Left hindlimb (tissue), 1 donor: ENCODE results near the gene TNRC6B.

Source experiments
- DNase-seq: peaks from one replicate; pipeline ENCODE4 v3.0.0-alpha.2; 2018

Gene TNRC6B

GRCh38 chr22:40328546-40329456, 151.1 kb downstream of the TNRC6B start:
- DNase-seq, result no peak

- DNase-seq, result no peak
Measured at GRCh38 chr22:40329466-40329865, 151.7 kb downstream of the TNRC6B start.

- DNase-seq, result no peak
Measured at GRCh38 chr22:40330086-40330485, 152.4 kb downstream of the TNRC6B start.

GRCh38 chr22:40330615-40331014, 152.9 kb downstream of the TNRC6B start:
- no peak for DNase-seq

- DNase-seq, result no peak
Measured at GRCh38 chr22:40331706-40332105, 154.0 kb downstream of the TNRC6B start.

- DNase-seq, result no peak
Measured at GRCh38 chr22:40332319-40332781, 154.6 kb downstream of the TNRC6B start.

- DNase-seq, result no peak
Measured at GRCh38 chr22:40334060-40334459, 156.3 kb downstream of the TNRC6B start.

GRCh38 chr22:40334899-40335298, 157.2 kb downstream of the TNRC6B start:
- DNase-seq, result no peak

- no peak for DNase-seq
Measured at GRCh38 chr22:40335358-40335757, 157.6 kb downstream of the TNRC6B start.

GRCh38 chr22:40340044-40340443, 162.3 kb downstream of the TNRC6B start:
- DNase-seq, result no peak

- no peak for DNase-seq
Measured at GRCh38 chr22:40341604-40342003, 163.9 kb downstream of the TNRC6B start.

- DNase-seq, result no peak
Measured at GRCh38 chr22:40342521-40342920, 164.8 kb downstream of the TNRC6B start.

- DNase-seq, result no peak
Measured at GRCh38 chr22:40345271-40345670, 167.5 kb downstream of the TNRC6B start.

- no peak for DNase-seq
Measured at GRCh38 chr22:40345815-40346184, 168.1 kb downstream of the TNRC6B start.

GRCh38 chr22:40346185-40347118, 168.7 kb downstream of the TNRC6B start, which contains the start of gene ADSL:
TSS of gene ADSL (plus strand) at chr22:40346500. CDS start at chr22:40346559, 59 bp downstream.
- DNase-seq, result peak; percentile 93

- DNase-seq, result no peak
Measured at GRCh38 chr22:40347300-40347699, 169.6 kb downstream of the TNRC6B start.

GRCh38 chr22:40348025-40348658, 170.4 kb downstream of the TNRC6B start:
- peak; percentile 47 for DNase-seq

GRCh38 chr22:40352763-40353162, 175.0 kb downstream of the TNRC6B start:
- no peak for DNase-seq

GRCh38 chr22:40361100-40361499, 183.4 kb downstream of the TNRC6B start:
- DNase-seq, result no peak

- DNase-seq, result no peak
Measured at GRCh38 chr22:40363059-40363458, 185.3 kb downstream of the TNRC6B start.

GRCh38 chr22:40364431-40364830, 186.7 kb downstream of the TNRC6B start:
- DNase-seq, result no peak

- DNase-seq, result no peak
Measured at GRCh38 chr22:40366068-40366467, 188.3 kb downstream of the TNRC6B start.

- DNase-seq, result no peak
Measured at GRCh38 chr22:40367342-40367741, 189.6 kb downstream of the TNRC6B start.
